Brain microvascular endothelial cell (primary cell): ENCODE results near the gene SLC15A1.

ENCODE experiments used
- DNase-seq: peaks from one replicate; pipeline ENCODE4 v3.0.0-alpha.2; 2020
- H3K27ac ChIP-seq: fragments of 250-450 bp; sonication (Bioruptor Pico); 2 replicates; pipeline ENCODE4 v1.5.1; 2020; ENCODE audit warnings: mild to moderate bottlenecking, moderate library complexity
- H3K27me3 ChIP-seq: fragments of 250-450 bp; sonication (Bioruptor Pico); replicated peaks from 2 replicates; pipeline ENCODE4 v1.5.1; 2020; ENCODE audit warnings: mild to moderate bottlenecking
- H3K36me3 ChIP-seq: fragments of 250-450 bp; sonication (Bioruptor Pico); replicated peaks from 2 replicates; pipeline ENCODE4 v1.5.1; 2020; ENCODE audit warnings: mild to moderate bottlenecking
- H3K4me3 ChIP-seq: 2 replicates; pipeline ENCODE4 v1.5.1; 2011; ENCODE audit warnings: low read depth, mild to moderate bottlenecking, control low read depth, low read length, moderate library complexity
- CTCF ChIP-seq: IDR thresholded peaks from 2 replicates; pipeline ENCODE4 v1.5.1; 2011; ENCODE audit warnings: low read depth, mild to moderate bottlenecking, moderate library complexity, low read length, control low read depth, inconsistent platforms; ENCODE audit errors: missing control alignments
- in situ Hi-C: cut with HindIII; loops from 2 replicates; pipeline ENCODE4 v1.10.0; 2017; ENCODE audit warnings: low sequenced_read_pairs, low pct_ligation_motif_present

Gene SLC15A1

DNA sequence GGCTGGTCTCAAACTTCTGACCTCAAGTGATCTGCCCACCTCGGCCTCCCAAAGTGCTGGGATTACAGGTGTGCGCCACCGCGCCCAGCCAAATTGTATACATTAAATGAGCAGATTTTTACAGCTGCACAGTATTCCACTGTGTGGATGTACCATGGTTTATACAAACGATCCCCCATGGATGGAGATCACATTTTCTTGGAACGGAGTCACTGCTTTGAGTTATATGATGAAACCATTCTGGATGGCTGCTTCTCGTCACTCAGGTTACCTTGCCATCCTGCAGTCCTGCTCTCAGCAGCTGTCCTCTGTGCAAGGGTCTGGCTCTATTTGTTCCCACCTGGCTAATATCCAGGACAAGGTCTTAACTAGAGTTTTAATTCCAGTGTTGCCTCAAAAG lies 39.1 kb upstream of the SLC15A1 start:
- in situ Hi-C loops = no loop called here
- H3K27me3 ChIP-seq = no peaks in the 10 kb centered on the region
- DNase-seq = no peak
- H3K4me3 ChIP-seq = no peak overlapping the region
- peaks cover 10% of the 10 kb centered on the region for H3K36me3 ChIP-seq
- TF ChIP-seq CTCF = no peak
- no peak overlapping the region for H3K27ac ChIP-seq

- H3K36me3 ChIP-seq = no peaks in the 10 kb centered on the region
- H3K27me3 ChIP-seq = no peaks in the 10 kb centered on the region
- H3K27ac ChIP-seq = no peak overlapping the region
- H3K4me3 ChIP-seq = no peak overlapping the region
- TF ChIP-seq CTCF = no peak
- no peak for DNase-seq
- in situ Hi-C loops = no loop called here
These were observed 35.5 kb upstream of the SLC15A1 start for GRCh38 chr13:98787996-98788395.

- H3K36me3 ChIP-seq = no peaks in the 10 kb centered on the region
- in situ Hi-C loops = no loop called here
These were observed 34.7 kb upstream of the SLC15A1 start for GRCh38 chr13:98787173-98787572.

DNA sequence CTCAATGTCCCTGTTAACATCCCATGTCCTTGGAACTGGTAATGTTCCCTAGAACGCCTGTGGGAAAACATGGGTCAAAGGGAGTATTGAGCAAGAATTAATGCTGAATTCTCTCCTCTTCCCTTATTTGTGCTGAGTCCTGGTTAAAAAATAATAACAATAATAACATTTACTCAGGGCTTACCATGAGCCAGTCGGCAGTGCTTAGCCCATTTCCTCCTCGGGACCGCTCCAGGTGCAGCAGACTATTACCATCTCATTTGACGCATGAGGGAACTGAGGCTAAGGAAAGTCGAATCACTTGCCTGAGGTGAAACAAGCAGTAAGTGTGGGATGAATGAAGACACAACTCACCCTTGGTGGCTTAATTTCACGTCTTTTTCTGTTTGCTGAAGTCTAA lies 33.6 kb upstream of the SLC15A1 start:
- no peak for DNase-seq
- in situ Hi-C loops = no loop called here
- Histone ChIP-seq H3K4me3 (no peak overlapping the region), H3K27ac (no peak overlapping the region), H3K36me3 (no peaks in the 10 kb centered on the region), H3K27me3 (no peaks in the 10 kb centered on the region)
- TF ChIP-seq CTCF = no peak

More at GRCh38 chr13:98787173-98787572, 34.7 kb upstream of the SLC15A1 start:
- Histone ChIP-seq H3K4me3 (no peak overlapping the region), H3K27me3 (no peaks in the 10 kb centered on the region), H3K27ac (no peak overlapping the region)
- DNase-seq = no peak
- TF ChIP-seq CTCF = no peak

DNA sequence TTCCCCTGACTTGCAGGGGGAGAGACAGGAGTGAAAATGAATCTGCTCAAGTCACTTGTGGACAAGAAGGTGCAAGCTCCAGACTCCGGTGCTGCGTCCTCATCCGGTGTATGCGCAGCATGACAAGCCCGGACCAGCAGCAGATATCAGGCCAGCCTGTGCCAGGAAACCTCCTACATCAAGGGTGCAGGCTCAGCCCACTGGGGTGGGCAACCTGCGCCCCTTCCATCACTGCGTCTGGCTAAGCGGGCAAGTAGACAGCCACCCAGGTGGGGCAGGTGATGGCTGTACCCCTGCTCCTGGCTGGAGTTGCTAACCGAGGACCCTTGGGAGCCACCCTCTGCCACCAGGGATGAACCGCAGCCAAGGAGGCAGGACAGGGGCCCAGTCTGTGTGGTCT lies 32.9 kb upstream of the SLC15A1 start:
- no peak for DNase-seq
- Histone ChIP-seq H3K27ac (no peak overlapping the region), H3K36me3 (no peaks in the 10 kb centered on the region), H3K27me3 (no peaks in the 10 kb centered on the region), H3K4me3 (no peak overlapping the region)
- no peak for TF ChIP-seq CTCF
- in situ Hi-C loops = no loop called here

GRCh38 chr13:98784666-98785065 lies 32.2 kb upstream of the SLC15A1 start:
- no peaks in the 10 kb centered on the region for H3K36me3 ChIP-seq
- H3K4me3 ChIP-seq = no peak overlapping the region
- in situ Hi-C loops = no loop called here
- H3K27me3 ChIP-seq = no peaks in the 10 kb centered on the region
- H3K27ac ChIP-seq = no peak overlapping the region
- no peak for DNase-seq
- no peak for TF ChIP-seq CTCF
